ENCODE data around the gene TYK2.
A peak's percentile ranks its signal among the peaks of the same experiment; 100 is the strongest.

TYK2 gene

DNA sequence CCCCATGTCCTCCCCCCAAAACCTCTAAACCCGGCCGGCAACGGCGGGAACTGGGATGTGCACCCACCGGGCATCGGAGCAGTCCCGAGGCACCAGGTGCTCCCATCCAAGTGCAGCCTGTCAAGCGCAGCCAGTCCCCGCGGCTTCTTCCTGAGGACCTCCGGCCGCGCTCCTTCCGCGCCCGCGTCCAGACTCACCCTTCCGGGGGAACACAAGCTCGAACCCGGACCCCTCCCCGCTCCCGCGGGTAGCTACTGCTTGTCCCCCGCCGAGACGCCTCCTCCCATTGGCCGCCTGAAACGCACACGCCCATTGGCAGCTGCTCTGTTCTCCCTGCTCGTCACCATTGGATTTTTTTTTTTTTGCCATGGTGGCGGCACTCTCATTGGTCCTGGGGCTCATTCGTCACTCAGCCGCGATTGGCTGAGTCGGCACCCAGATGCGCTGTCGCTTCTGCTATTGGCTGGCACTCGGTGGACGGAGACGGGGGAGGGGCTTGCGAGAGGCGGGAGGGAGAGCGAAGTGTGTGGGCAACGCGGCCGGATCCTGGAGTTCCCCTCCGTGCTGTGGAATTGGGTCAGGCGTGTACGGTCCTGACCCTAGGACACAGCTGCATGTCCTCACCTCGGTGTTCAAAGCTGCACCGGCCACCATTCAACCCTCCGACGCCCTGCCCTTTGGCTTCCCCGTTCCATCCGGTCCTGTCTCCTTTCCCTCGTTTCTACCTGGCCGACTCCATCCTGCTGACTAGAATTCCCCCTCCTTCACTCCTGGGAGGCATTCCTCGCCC is at the start of gene TYK2:
Gene TYK2 (minus strand): TSS at position 260 of the 790 bp plus-strand sequence. CDS start 2,166 bp downstream, outside the sequence.
- Histone ChIP-seq H3K4me3 (IDR thresholded peaks at IDR 0.05; ENCODE audit: insufficient read depth, low read depth, low read length) (no peak within 1 kb of the TSS), H3K79me2 (ENCODE audit: insufficient read depth, low read depth) (peaks cover 17% of the 10 kb centered on the region; the same call in 1 of the 2 replicates), H3K4me1 (ENCODE audit: low read depth, poor library complexity, severe bottlenecking) (peaks cover 13% of the 10 kb centered on the region), H2AFZ (ENCODE audit: low read depth) (peak within 1 kb of the TSS; percentile 99), H3K27ac (peak within 1 kb of the TSS; percentile 57), H3K4me2 (peak within 1 kb of the TSS; percentile 94), H3K27me3 (ENCODE audit: insufficient read depth, low read depth) (no peaks in the 10 kb centered on the region), H3K36me3 (ENCODE audit: insufficient read depth) (no peaks in the 10 kb centered on the region), H3K9ac (peak within 1 kb of the TSS; percentile 79), H4K20me1 (ENCODE audit: insufficient read depth) (no peaks in the 10 kb centered on the region)
- TF ChIP-seq, protein P1, sequence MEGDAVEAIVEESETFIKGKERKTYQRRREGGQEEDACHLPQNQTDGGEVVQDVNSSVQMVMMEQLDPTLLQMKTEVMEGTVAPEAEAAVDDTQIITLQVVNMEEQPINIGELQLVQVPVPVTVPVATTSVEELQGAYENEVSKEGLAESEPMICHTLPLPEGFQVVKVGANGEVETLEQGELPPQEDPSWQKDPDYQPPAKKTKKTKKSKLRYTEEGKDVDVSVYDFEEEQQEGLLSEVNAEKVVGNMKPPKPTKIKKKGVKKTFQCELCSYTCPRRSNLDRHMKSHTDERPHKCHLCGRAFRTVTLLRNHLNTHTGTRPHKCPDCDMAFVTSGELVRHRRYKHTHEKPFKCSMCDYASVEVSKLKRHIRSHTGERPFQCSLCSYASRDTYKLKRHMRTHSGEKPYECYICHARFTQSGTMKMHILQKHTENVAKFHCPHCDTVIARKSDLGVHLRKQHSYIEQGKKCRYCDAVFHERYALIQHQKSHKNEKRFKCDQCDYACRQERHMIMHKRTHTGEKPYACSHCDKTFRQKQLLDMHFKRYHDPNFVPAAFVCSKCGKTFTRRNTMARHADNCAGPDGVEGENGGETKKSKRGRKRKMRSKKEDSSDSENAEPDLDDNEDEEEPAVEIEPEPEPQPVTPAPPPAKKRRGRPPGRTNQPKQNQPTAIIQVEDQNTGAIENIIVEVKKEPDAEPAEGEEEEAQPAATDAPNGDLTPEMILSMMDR (conservative IDR thresholded peaks at IDR 0.05; ENCODE audit: low read depth, low read length) = no peak

DNA sequence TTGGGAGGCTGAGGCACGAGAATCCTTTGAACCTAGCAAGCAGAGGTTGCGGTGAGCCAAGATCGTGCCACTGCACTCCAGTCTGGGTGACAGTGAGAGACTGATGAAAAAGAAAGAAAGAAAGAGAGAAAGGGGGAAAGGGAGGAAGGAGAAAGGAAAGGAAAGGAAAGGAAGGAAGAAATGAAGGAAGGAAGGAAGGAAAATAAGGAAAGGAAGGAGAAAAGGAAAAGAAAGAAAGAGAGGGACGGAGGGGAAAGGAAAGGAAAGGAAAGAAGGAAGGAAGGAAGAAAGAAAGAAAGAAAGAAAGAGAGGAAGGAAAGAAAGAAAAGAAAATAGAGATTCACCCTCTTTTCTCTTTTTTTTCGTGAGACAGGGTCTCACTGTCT is 48.6 kb upstream of the TYK2 start:
- Histone ChIP-seq H2AFZ (ENCODE audit: low read depth) (no peak overlapping the region), H3K9ac (no peak overlapping the region), H3K4me1 (ENCODE audit: low read depth, poor library complexity, severe bottlenecking) (peaks cover 26% of the 10 kb centered on the region), H3K27me3 (ENCODE audit: insufficient read depth, low read depth) (no peaks in the 10 kb centered on the region), H4K20me1 (ENCODE audit: insufficient read depth) (no peaks in the 10 kb centered on the region), H3K79me2 (ENCODE audit: insufficient read depth, low read depth) (peaks cover 12% of the 10 kb centered on the region; the same call in 1 of the 2 replicates), H3K4me2 (no peak overlapping the region), H3K4me3 (IDR thresholded peaks at IDR 0.05; ENCODE audit: insufficient read depth, low read depth, low read length) (no peak overlapping the region), H3K27ac (no peak overlapping the region), H3K36me3 (ENCODE audit: insufficient read depth) (no peaks in the 10 kb centered on the region)
- TF ChIP-seq, protein P1 (conservative IDR thresholded peaks at IDR 0.05; ENCODE audit: low read depth, low read length) = no peak

DNA sequence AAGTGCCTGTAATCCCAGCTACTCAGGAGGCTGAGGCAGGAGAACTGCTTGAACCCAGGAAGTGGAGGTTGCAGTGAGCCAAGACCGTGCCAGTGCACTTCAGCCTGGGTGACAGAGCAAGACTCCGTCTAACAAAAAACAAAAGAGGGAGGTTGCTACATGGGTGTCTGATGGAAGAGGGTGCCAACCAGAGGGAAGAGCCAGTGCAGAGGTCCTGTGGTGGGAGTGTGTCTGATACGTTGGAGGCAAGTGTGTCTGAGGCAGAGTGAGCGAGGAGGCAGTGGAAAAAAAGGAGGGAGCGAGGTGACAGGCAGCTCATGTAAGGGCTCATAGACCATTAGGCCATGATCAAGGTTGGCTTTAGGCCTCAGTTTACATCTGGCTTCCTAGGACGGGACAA is 46.8 kb upstream of the TYK2 start:
- H3K27ac ChIP-seq = no peak overlapping the region
- peaks cover 13% of the 10 kb centered on the region; the same call in 1 of the 2 replicates for H3K79me2 ChIP-seq (ENCODE audit: insufficient read depth, low read depth)
- no peaks in the 10 kb centered on the region for H4K20me1 ChIP-seq (ENCODE audit: insufficient read depth)
- no peak overlapping the region for H2AFZ ChIP-seq (ENCODE audit: low read depth)
- H3K36me3 ChIP-seq (ENCODE audit: insufficient read depth) = no peaks in the 10 kb centered on the region
- no peak overlapping the region for H3K4me2 ChIP-seq
- H3K4me1 ChIP-seq (ENCODE audit: low read depth, poor library complexity, severe bottlenecking) = peaks cover 37% of the 10 kb centered on the region
- H3K4me3 ChIP-seq (IDR thresholded peaks at IDR 0.05; ENCODE audit: insufficient read depth, low read depth, low read length) = no peak overlapping the region
- TF ChIP-seq, protein P1 (conservative IDR thresholded peaks at IDR 0.05; ENCODE audit: low read depth, low read length) = no peak
- H3K9ac ChIP-seq = no peak overlapping the region
- no peaks in the 10 kb centered on the region for H3K27me3 ChIP-seq (ENCODE audit: insufficient read depth, low read depth)

DNA sequence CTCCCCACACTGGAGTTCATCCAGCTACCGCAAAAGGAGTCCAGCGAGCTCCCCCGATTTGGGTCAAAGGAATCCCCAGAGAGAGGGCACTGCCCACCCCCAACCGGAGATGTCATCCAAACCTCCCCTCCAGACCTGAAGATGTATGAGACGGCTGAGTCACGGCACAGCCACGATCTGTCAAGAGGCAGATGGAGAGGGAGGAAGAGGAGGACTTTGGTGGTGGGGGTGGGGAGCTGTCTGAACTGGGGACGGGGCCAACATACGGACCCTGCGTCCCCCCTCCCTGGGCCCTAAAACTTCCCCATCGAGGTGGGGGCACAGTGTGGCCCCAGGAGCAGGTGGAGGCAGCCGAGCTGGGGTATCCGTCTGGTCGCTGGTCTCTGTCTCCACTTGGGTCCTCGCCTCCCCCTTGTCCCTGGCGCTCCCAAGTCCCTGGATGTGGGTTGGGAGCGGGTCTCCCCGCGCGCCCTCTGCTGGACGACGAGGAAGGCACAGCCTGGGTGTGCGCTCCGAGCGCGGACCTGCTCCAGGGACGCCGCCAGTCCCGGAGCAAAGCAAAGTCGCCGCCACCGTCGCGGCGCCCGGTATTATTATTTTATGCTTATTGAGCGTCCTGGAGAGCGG is 43.8 kb upstream of the TYK2 start:
- Histone ChIP-seq H3K4me2 (peak overlapping the region; percentile 99), H3K79me2 (ENCODE audit: insufficient read depth, low read depth) (peaks cover 28% of the 10 kb centered on the region; the same call in 1 of the 2 replicates), H3K36me3 (ENCODE audit: insufficient read depth) (no peaks in the 10 kb centered on the region), H3K9ac (peak overlapping the region; percentile 25; the same call in 1 of the 2 replicates), H4K20me1 (ENCODE audit: insufficient read depth) (no peaks in the 10 kb centered on the region), H3K4me1 (ENCODE audit: low read depth, poor library complexity, severe bottlenecking) (peaks cover 46% of the 10 kb centered on the region), H2AFZ (ENCODE audit: low read depth) (peak overlapping the region; percentile 68), H3K27ac (no peak overlapping the region), H3K4me3 (IDR thresholded peaks at IDR 0.05; ENCODE audit: insufficient read depth, low read depth, low read length) (no peak overlapping the region), H3K27me3 (ENCODE audit: insufficient read depth, low read depth) (no peaks in the 10 kb centered on the region; the same call in 1 of the 2 replicates)
- TF ChIP-seq, protein P1 (conservative IDR thresholded peaks at IDR 0.05; ENCODE audit: low read depth, low read length) = peak; percentile 88

Measured in KMS-11 (cell line).